HG03457 (cell line): Measurements from ENCODE around the gene ATP1A1.

ENCODE experiments used
- ATAC-seq: cut with Tn5 transposase; IDR thresholded peaks from one replicate; pipeline ENCODE4 v1.9.1; 2021; ENCODE audit warnings: moderate number of reproducible peaks; ENCODE audit not compliant: unreplicated experiment

Gene ATP1A1

DNA sequence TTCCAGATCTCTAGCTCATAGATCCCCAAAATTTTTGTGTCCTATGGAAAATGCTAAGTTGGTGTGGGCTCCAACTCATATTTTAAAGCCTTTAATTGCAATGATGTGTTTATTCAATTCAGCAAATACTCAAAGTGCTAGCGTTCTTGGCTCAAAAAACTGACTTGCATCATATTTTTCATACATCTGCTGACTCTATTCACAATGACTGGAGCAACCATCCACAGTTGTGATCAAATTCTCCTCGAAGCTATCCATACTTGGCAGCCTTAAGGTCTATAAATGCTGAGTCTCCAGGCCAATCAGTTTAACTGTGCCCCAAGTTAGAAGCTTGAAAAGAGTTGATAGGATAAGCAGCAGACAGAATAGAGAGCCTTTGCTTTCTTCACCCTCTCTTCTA, 2.9 kb upstream of the ATP1A1 start:
- ATAC-seq: no peak

DNA sequence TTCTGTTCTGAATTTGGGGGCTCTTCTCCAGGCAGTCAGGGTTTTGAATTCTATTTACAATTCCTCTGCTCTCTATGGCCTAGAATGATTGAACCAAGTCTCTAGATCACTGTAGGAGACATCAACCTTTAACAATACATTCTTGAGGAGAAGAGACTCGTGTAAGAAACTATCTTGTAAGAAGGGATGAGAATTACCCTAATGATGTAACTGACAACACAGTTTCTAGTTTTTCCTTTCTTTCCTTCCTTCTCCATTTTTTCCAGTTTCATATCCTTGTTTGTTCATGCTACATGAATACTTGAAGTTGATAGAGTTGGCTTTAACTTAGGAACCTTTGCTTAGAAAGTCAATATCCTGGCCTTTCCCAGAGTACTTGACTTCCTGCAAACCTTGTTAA, 1.3 kb upstream of the ATP1A1 start:
- ATAC-seq: no peak

DNA sequence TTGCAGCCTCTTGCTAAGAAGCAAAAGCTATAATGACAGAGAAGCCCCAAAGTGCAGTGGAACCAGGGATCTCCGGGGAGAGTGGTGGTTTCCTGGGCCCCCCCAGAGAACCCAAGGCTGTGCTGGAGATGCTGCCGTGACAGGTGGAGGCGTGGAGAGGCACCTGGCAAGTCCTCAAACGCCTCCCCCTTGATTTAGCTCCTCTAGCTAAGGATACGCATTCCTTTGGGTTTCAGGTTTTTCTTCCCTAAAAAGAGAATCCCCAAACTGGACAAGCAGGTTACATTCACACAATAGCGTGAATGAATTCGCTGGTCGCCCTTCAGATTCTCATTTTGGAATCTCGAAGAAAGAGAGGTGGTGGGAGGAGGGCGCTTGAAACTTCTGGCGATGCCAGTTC, 853 bp upstream of the ATP1A1 start:
- ATAC-seq: no peak

DNA sequence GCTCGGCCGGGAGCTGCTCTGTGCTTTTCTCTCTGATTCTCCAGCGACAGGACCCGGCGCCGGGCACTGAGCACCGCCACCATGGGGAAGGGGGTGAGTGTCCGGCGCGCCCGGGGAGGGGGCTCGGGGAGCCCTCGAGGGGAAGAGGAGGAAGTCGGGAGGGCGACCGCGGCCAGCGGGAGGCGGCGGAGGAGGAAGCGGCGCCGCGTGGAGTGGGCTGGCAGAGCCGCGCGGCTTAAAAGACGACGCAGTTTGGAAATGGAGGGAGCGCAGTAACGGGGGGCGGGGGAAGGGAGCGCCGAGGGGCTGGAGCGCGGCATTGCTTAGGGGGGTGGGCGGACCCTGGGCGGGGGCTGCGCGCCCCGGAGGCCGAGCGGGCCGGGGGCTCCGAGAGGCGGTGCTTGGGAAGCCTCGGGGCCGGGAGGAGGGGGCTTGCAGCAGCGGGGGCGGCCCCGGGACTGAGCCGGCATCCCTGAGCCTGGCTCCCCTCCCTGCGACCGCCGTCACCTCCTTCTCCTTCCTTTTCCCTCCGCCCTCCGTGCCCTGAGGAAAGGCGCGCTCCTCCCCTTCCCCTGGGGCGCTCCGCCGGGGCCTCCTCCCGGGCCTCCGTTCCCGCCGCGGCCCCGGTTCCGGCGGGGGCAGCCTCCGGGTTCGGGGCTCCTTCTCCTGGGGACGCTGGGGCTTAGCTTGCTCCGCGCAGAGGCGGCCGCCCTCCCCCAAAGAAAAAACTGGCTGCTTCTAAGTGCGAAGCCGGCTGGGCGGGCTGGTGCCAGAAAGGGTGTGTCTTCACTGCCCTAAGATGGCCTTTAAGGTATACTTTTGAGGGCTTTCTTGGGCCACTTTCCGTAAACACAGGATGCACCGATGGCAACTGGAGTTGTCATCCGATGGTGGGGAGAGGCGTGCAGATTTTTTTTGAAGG, 648 bp downstream of the ATP1A1 start:
- no peak for ATAC-seq

DNA sequence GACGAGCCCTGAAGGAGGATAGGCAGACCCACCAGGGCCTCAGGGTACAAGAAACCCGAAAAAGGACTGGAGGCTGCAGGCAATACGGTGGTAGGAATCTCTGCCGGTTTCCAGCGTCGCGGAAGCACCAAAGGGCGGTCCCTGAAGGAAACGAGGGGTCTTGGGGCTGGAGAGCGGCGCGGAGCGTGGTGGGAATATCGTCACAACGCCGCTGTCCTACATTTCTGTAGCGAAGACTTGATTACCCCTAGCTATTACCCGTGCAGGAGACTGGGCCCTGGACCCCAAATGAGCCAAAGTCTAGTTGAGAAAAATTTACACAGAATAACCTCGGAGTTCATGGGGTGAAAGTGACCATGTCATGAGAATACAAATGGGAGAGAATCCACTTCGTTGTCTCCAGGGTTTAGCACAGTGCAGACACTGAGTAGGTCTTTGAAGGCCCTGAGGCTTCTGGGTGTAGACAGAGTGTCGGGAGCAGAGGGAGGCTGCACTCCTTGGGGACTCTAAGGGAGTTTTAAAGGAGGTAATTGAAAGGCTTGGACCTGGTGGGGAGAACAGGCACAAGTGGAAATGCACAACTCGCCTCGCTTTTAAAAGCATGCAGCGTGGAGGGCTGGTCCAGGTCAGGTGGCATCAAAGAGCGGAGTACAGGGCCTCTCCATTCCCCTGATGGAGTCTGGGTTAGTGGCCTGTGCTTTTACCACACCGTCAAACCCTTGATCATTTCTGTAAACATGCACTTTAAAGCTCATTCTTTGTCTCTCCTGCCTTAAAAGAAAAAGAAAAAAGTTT, 1.5 kb downstream of the ATP1A1 start:
- no peak for ATAC-seq

DNA sequence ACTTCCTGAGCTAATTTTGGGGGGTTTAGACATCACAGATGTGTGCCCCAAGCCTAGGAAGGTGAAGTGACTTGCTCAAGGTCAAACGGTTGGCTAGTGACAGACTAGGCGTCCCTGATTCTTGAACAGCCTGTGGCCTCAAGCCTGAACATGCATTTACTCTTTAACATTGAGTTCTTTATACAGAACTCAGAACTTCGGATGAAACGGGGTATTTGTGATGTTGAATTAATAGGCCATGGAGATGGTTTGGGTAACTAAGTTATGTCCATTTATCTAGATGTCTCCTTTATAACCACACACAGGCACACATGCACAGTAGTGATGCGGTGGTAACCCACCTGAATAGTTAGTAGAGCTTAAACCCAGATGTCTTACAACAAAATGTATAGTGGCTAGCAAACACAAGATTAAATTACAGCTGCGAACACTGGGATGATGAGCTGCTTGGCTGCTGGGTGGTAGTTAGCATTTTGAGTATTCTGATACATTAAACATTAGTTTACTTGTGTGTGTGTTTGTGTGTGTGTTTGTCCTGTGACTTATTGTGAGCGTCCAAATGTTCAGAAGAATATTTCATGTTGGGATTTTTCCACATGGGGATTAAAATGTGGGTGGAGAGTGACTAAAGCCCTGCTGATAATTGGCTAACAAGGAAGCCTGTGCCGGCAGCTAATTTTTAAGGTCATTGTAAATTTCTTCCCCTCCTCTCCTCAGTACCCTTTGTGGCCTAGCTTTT, 2.3 kb downstream of the ATP1A1 start:
- no peak for ATAC-seq

DNA sequence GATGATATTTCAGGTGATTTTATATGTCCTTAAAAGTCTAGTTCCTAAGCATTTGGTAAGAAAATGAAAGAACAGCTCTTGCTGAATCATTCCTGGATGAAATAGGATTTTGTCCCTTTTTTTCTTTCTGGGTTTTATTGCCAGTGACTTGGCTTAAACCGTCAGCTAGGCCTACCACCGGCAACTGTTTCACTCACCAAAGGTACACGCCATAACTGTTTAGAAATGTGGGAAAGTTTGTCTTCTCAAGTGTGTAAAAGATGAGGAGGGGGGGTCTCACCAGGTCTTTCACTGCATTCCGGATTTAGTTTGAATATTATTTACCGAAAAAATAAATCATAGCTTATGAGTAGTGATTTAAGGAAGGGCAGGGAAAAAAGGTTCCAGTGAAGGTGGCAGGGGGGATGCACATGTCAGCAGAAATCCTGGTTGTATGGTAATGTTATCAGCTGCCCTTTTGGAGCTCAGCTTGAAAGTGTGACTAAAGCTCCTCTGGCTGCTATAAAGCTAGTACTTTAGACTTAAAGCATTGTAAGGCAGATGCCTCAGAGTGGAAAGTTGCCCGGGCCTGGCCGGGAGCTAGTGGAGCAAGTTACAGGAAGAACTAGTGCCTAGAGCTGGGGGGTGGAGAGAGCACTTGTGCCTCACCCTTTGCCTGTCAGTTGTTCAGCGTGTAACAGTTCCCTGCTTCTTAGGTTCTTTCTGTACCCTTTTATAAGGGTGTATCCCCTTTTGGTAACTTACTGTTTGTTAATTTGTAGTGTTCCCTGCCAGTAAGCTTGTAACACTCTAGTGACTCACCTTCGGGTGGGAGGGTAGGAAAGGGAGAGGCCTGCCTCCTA, 3.1 kb downstream of the ATP1A1 start:
- no peak for ATAC-seq

DNA sequence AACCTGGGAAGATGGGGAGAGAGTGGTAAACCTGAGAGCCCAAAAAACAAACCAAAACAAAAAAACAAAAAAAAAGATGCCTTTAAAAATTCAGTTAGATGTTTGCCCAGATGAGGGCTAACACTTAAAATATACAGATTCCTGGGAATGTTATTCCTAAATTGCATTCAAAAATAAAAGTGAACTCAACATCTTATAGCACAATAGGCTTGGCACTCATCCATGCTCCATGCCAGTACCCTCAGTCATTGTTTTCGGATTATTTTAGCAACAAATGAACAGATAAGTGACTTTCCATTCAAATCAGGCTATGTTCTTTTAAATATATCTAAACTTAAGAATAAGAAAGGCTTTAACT, 3.7 kb downstream of the ATP1A1 start:
- ATAC-seq: no peak

DNA sequence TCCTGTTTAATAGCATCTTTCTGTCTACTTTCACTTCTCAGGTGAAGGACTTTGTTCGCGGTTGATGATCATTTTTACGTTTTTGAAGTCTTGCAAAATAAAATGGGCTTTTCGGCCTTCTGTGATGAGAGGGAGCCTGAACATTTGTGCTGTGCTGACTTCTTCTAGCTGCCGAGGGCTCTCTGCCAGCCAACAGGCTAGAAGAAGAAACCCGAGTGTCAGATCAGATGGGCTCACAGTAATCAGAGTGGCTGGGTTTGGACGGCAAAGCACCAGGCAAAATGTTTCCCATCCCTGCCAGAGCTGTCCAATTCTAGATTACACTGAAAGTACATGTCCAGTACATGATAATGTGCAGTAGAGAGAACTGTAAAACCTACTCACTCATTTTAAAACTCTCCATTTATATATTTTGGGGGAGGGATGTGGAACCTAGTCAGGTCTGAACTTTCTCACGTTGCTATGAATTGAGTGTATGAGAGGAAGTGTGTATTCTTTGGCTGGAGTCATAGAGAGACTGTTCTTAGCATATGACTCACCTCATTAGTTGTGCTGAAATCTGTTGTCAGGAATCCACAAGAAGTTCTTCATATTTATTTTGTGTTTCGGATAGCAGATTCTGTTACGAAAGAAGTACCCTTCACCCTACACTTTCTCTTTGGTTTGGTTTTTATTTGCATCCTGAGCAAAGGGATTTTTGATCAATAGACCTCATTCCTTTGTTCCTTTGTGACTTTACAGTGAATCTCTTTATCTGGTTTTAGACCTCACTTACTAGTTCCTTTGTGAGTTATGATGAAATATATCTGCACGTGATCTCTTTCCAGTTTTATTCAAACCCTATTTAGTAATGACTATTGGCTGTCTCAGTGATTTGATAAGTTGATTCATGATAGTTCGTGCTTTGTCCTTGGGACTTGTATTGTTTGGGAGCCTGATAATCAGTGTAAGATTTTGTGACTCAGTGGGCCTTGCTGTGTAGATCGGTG, 4.8 kb downstream of the ATP1A1 start:
- ATAC-seq: peak; percentile 68

DNA sequence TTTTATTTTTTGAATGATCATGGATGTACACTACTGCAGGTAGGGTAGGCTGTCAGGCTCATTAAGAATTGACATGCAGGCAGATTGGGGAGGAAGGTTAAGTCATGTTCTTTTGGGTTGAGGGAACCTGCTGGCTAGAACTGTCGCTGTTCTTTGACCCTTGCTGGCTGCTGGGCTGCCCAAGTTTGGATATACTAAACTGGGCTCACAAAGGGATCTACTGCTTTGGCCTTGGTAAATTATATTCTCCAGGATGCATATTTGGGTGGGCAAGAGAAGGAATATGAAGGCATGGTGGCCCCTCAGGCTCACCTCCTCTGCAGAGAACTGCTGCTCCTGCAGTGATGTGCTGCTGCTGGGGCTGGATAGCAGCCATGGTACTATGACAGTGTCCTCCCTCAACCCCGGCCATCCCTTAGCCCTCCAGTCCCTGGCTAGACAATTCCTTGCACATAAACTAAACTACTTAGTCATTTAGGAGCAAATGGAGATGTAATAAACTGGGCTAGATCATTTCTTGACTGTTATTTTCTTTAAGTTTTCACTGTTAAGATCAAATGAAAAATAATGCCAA, 6.1 kb downstream of the ATP1A1 start:
- no peak for ATAC-seq

DNA sequence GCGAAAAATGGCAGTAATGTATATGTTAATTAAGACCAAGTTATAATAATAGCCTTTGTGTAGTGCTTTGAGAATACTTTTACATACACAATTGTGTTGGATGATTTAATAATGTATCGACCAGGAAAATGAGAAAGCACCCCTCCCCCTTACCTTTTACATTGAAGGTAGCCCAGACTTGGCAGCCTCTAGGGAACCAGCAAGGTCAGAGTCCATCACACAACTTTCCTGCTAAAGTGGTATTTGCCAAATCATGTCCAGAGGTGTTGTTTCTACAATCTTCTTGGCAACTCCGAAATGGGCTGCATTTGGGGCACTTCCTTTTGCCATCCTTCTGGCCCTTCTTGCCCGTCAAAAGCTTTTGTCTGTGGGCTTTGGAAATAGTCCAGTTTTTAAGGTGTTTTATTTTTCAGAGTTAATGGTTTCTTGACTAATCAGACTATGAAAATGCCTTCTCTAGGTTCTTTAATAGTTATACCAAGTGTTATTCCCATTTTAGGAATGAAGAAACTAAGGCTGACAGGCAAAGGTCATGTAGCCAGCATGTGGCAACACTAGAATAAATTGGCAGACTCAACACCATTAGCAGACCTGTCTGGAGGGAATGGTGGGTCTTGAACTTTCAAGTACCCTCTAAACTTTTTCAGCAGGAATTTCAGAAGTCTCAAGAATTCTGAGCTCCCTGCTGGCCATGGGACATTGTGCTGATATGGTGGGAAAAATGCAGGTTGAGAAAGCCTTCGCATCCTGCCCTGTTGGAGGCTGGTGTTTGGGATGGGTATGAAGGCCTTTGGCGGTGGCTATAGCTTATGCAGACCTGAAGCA, 6.8 kb downstream of the ATP1A1 start:
- ATAC-seq: no peak

DNA sequence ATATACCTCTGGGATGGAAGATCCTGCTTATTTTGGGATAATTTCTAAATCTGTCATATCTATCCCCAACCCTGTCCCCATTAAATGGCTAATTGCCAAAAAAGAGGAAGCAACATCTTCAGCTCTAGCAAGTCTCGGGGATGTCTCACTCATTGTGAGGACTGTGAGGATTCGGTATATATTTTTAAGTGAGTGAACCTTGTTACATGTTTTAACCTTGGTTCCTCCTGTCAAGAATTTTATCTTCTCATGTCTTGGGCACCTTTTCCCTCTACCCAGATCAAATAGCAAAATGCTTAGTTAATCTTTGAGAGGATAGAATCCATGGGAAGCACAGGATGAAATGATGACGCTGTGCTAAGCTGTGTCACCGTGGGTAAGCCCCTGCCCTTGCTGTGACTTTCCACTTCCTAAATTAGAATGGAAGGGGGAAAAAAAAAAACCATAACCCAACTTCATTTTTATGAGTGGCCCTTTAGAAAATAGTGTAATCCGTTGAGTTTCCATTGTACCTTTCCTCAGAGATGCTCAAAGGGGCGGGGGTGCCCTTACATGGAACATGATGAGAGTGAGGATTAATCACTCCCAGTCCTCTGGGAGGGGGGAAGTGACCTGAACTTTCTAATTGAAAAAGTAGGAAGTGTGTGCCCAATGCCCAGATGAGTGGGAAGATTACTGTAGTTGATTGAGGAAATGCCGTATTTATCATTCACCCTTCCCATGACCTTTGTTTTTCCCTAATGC, 7.6 kb downstream of the ATP1A1 start:
- no peak for ATAC-seq

DNA sequence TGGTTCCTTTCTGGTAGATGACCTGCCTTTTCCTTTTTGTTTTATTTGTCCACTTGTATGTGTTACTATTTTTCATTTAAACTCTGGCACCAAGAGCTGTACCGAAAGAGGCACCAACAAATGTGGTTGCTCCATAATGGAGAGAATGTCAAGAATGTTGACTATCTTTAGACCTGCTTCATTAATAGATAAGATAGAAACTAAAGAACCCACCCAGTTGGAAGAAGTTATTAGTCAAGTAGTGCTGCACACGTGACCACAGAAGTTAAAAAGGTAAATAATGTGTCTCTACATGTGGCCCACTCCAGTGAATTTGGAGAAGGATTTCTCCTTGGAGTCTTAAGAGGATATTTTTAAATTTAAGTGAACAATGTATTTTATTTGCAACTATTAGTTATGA, 9.3 kb downstream of the ATP1A1 start:
- ATAC-seq: no peak

DNA sequence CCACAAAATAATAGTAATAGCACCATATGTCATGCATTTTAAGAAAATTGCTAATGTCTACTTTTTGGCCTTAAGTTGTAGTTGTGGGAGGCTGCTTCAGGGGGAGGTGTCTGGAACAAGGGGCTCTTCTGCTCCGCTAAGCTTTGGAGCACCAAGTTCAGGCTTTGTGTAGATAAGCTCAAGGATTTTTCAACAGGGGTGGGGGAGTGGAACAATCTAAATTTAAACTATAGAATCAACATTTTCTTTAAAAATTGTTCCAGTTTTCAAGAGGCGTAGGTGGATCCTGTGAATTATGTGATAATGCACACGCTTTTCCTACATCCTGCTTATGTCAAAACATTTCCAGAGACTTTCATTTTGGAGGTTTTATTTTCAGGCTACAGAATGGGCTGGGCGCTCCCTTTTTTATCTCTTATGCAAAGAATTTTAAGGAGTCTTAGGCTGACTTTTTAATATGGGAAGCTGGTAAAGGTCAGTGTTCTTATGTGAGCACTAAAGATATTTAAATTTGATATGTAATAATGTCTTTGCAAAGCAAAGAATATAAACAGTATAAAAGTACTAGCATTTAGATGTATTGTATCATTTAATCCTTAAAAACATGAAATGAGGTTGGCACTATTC, 9.9 kb downstream of the ATP1A1 start:
- no peak for ATAC-seq

DNA sequence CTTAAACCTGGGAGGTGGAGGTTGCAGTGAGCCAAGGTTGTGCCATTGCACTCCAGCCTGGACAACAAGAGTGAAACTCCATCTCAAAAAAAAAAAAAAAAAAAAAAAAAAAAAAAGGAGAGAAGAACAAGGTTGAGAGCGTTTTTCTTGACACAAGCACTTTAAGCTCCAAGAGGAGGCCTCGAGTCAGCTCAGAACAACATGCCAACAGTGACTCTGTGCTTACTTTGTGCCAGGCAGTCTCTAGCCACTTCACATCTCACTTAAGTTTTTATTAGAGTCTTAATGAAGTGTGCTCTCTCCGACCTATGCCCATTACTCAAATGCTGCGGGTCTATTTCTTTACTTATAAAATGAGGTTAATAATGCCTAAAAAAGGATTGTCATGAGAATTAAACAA, 13.0 kb downstream of the ATP1A1 start:
- ATAC-seq: no peak

DNA sequence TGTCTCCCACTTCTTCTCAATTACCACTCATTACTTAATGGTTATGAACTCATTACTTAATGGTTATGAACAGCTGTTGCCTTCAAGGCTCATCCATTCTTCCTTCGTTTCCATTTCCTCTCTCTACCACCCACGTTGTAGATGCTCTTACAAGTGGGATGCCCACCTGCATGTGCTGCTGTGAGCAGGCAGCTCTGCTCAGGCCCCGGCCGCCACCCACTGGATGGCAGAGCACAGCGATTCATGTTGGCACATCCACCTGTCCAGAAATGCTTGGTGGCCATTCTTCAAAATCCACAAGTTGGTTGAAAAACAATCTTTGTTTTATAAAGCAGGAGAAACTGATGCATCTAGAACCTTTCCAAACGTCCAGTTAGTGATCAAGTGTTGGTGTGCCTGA, 14.5 kb downstream of the ATP1A1 start:
- no peak for ATAC-seq

DNA sequence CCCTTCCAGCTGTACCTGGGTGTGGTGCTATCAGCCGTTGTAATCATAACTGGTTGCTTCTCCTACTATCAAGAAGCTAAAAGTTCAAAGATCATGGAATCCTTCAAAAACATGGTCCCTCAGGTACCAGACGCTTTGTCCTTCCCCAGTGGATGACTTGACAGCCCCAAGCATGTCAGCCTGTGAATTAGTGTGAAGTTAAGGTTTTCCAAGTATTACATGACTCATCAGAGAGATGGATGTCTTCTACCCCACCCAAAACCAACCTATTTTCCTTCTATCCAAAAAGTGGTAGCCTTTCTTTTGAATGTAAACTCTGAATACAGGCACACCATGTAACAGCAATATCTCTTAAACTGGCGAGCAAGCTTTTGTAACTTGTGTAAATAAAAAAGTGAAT, 15.1 kb downstream of the ATP1A1 start:
- ATAC-seq: no peak
